Thyroid gland (tissue), 4 donors: ENCODE measurements around the gene NFIA. TPM values are rescaled to one million over a fixed set of nuclear protein-coding genes. Genes with fewer than 3 reads are reported as not detected.
A peak's percentile ranks its signal among the peaks of the same experiment; 100 is the strongest.

Experiments
- DNase-seq, 2 donors: peaks; one replicate each; pipeline ENCODE4 v3.0.0-alpha.2; 2019
- H3K27ac ChIP-seq, 3 donors: fragments of 200-600 bp; sonication (generic); 1 replicate in 2 of 3; 2 replicates in 1 of 3; pipeline ENCODE4 v1.5.1; 2016 to 2019; ENCODE audit warnings: mild to moderate bottlenecking in 1 of 3, moderate library complexity in 1 of 3
- H3K27me3 ChIP-seq: fragments of 200-600 bp; sonication (generic); one replicate; pipeline ENCODE4 v1.5.1; 2019
- H3K36me3 ChIP-seq, 2 donors: fragments of 200-600 bp; sonication (generic); one replicate each; pipeline ENCODE4 v1.5.1; 2016 to 2019
- H3K4me1 ChIP-seq, 2 donors: fragments of 200-600 bp; sonication (generic); one replicate each; pipeline ENCODE4 v1.5.1; 2017 to 2019
- H3K4me3 ChIP-seq, 3 donors: fragments of 200-600 bp; sonication (generic); replicated peaks in 1 of 3; 1 replicate in 2 of 3; 2 replicates in 1 of 3; pipeline ENCODE4 v1.5.1; 2016; ENCODE audit warnings: mild to moderate bottlenecking in 1 of 3
- H3K9me3 ChIP-seq: fragments of 200-600 bp; sonication (generic); one replicate; pipeline ENCODE4 v1.5.1; 2017
- POLR2A ChIP-seq, 2 donors: fragments of 450-650 bp; IDR thresholded peaks; one replicate each; pipeline ENCODE4 v1.6.1; 2017; ENCODE audit warnings: antibody characterized with exemption in 2 of 2, mild to moderate bottlenecking in 2 of 2, moderate library complexity in 1 of 2
- WGBS, 2 donors: methylation state at CpG; one replicate each; pipeline ENCODE4 v1.1.5; 2017; 5-methylcytosine and 5-hydroxymethylcytosine counted together
- intact Hi-C: fragments of 100-400 bp; cut with DNase I; formaldehyde crosslinking; loops from one replicate; pipeline ENCODE4 v1.15.1; 2023
- total RNA-seq, 4 donors: library from RNA; depleted of rRNA; stranded (reverse); fragments of >200 nt; gene quantifications; one replicate each; pipeline ENCODE4 v1.2.3, GENCODE V29; 2016
- TF ChIP-seq, protein P1 (sequence below), 6 experiments: fragments of 200-600 bp in 3 of 6; fragments of 450-650 bp in 3 of 6; sonication (generic) in 3 of 6; IDR thresholded peaks; one replicate each; pipeline ENCODE4 v1.5.1; 2016 to 2019; ENCODE audit warnings: antibody characterized with exemption in 6 of 6, mild to moderate bottlenecking in 2 of 6, inconsistent platforms in 1 of 6, moderate library complexity in 1 of 6

The NFIA gene
- total RNA-seq, 4 donors from 2014 or later = 105 to 149 (median 118) TPM

DNA sequence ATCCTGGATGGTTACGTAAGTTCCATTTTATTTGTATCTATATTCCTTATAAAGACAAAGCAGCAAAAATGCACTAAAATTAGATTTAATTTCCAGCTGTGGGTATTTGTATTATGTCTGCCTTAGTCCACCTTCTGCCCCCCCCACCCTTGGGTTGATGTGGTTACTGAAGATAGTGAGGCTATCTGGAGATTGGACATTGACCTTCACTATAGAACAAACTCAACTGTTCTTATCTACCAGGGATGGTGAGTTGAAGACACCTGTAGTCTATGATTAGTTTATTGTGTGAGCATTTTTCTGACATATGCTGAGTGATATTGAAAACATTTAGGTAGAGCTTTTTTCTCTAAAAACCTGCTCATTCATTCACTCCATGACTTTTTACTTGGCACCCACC lies 122.2 kb downstream of the NFIA start:
- no peak for TF ChIP-seq POLR2A (IDR thresholded peaks at IDR 0.05)
- TF ChIP-seq, protein P1, sequence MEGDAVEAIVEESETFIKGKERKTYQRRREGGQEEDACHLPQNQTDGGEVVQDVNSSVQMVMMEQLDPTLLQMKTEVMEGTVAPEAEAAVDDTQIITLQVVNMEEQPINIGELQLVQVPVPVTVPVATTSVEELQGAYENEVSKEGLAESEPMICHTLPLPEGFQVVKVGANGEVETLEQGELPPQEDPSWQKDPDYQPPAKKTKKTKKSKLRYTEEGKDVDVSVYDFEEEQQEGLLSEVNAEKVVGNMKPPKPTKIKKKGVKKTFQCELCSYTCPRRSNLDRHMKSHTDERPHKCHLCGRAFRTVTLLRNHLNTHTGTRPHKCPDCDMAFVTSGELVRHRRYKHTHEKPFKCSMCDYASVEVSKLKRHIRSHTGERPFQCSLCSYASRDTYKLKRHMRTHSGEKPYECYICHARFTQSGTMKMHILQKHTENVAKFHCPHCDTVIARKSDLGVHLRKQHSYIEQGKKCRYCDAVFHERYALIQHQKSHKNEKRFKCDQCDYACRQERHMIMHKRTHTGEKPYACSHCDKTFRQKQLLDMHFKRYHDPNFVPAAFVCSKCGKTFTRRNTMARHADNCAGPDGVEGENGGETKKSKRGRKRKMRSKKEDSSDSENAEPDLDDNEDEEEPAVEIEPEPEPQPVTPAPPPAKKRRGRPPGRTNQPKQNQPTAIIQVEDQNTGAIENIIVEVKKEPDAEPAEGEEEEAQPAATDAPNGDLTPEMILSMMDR (IDR thresholded peaks at IDR 0.05) = no peak
- intact Hi-C loops = no loop called here
- H3K4me1 ChIP-seq = peaks cover 35 to 40% of the 10 kb centered on the region in 2 donors

DNA sequence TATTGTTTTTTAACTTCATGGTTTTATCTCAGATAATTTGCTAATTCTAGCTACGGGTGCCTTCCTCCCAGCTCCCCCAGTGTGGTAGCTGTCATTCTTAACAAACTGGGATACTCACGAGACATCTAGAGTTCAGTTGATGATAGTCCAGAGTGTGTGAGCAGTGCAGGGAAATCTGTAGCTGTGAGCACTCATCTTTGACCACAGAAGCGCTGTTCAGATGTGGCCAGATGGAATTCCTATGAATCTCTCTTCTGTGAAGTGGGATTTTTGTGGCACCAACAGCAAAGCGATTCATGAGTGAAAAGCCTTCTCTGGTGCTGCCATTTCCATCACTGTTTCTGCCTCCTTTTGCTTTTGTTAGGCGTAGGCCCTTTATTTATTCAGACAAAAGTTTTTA lies 125.1 kb downstream of the NFIA start:
- peaks cover 43 to 53% of the 10 kb centered on the region in 2 donors for H3K4me1 ChIP-seq

More for the DNA sequence above, 122.2 kb downstream of the NFIA start:
- Histone ChIP-seq H3K36me3 (no peaks in the 10 kb centered on the region), H3K9me3 (no peaks in the 10 kb centered on the region), H3K27ac (no peak overlapping the region), H3K4me3 (no peak overlapping the region), H3K27me3 (no peaks in the 10 kb centered on the region)
- no peak for DNase-seq
- WGBS, 2 donors = 100% methylated on average over 1 of the region's 1 CpG

DNA sequence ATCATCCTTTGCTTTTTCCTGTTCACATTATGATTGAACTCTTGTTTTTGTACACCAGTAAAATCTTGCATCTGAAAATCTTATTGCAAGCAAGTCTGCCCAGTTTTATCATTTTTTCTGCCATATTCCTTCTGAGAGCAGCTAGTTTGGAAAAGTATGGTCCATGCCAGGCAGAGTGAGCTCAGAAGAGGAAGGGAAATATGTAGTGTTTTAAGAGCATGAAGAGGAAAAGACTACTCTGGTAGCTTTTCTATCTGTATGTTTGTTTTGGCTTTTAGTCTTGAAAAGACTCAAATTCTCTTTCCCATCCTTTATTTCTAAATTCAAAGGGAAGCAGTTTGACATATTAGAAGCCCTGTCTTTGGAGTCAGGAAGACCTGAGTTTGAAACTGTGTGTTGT lies 125.8 kb downstream of the NFIA start:
- peaks cover 35 to 49% of the 10 kb centered on the region in 2 donors for H3K4me1 ChIP-seq
- no peak overlapping the region for H3K4me3 ChIP-seq
- peak overlapping the region in 1 of 3 donors; percentile 9 for H3K27ac ChIP-seq
- DNase-seq = no peak
- TF ChIP-seq, protein P1 (IDR thresholded peaks at IDR 0.05) = no peak
- TF ChIP-seq POLR2A (IDR thresholded peaks at IDR 0.05) = no peak
- H3K36me3 ChIP-seq = no peaks in the 10 kb centered on the region
- intact Hi-C loops = no loop called here
- H3K27me3 ChIP-seq = no peaks in the 10 kb centered on the region
- no peaks in the 10 kb centered on the region for H3K9me3 ChIP-seq

More for the DNA sequence above, 125.1 kb downstream of the NFIA start:
- no peak overlapping the region for H3K4me3 ChIP-seq
- H3K27ac ChIP-seq = peak overlapping the region in 1 of 3 donors; percentile 25
- no peaks in the 10 kb centered on the region for H3K36me3 ChIP-seq
- DNase-seq = peak in 1 of 2 donors; percentile 44
- no peak for TF ChIP-seq POLR2A (IDR thresholded peaks at IDR 0.05)
- TF ChIP-seq, protein P1 (IDR thresholded peaks at IDR 0.05) = no peak
- H3K9me3 ChIP-seq = no peaks in the 10 kb centered on the region
- intact Hi-C loops = no loop called here
- 54 to 65% methylated on average over 5 of the region's 5 CpGs for WGBS, 2 donors
- no peaks in the 10 kb centered on the region for H3K27me3 ChIP-seq

DNA sequence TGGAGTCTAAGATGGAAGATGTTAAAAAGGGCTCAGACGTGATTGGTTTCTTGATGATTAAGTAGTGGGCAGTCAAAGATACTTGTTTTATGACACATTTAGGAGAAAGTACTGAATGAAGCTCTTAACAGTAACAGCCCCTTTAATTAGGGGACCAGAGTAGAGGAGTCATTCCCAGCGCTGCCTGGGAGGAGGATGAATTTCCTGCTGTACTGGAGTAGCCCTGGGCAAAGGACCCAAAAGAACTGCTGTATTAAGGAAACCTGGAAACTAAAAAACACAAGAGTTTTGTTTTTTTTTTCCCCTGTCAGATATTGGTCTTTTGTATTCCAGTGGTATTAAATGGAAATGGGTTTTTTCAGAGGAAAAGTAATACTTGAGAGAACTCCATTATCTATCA lies 126.5 kb downstream of the NFIA start:
- Histone ChIP-seq H3K9me3 (no peaks in the 10 kb centered on the region), H3K4me3 (no peak overlapping the region), H3K27me3 (no peaks in the 10 kb centered on the region), H3K27ac (peak overlapping the region in 2 of 3 donors; percentile 9 to 27), H3K4me1 (peaks cover 31 to 43% of the 10 kb centered on the region in 2 donors), H3K36me3 (no peaks in the 10 kb centered on the region)
- TF ChIP-seq, protein P1 (IDR thresholded peaks at IDR 0.05) = no peak
- TF ChIP-seq POLR2A (IDR thresholded peaks at IDR 0.05) = no peak
- 41 to 50% methylated on average over 2 of the region's 2 CpGs for WGBS, 2 donors
- DNase-seq = peak in 1 of 2 donors; percentile 36
- intact Hi-C loops = no loop called here

DNA sequence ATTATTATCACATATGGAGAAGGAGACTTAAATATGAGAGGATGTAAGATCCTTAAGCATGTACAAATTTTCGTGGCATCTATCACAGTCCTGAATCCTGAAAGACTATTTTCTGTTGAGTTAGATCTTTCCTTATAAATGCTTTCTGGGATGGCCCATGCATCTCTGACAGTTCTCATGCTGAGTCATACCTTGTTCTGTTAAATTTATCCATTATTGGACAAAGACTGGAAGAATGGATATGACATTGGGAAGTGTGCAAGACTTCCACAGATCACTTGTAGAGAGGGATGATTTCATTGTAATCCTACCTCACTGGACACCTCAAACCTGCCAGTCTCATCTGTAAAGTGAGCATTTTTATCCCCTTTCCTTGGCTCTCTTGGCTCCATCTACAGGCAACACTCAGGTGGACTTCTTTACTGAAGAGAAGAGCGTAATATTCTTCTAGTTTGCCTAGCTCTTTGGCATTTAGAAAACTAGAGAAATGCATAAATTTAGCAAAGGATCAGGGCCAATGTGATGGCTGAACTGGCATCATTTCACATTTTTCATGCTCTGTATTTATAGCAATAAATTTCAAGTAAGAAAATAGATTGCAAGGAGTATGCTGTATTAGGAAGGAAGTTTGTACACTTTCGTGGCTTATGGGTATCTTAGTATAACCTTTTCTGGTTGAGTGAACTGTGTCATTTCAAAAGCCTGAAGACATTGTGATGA lies 128.2 kb downstream of the NFIA start:
- TF ChIP-seq POLR2A (IDR thresholded peaks at IDR 0.05) = no peak
- TF ChIP-seq, protein P1 (IDR thresholded peaks at IDR 0.05) = peak in 1 of 6 experiments; percentile 12
- DNase-seq = no peak
- Histone ChIP-seq H3K9me3 (no peaks in the 10 kb centered on the region), H3K4me1 (peaks cover 26 to 45% of the 10 kb centered on the region in 2 donors), H3K27me3 (no peaks in the 10 kb centered on the region), H3K27ac (peak overlapping the region in 1 of 3 donors; percentile 2), H3K4me3 (no peak overlapping the region), H3K36me3 (no peaks in the 10 kb centered on the region)
- intact Hi-C loops = no loop called here
- WGBS, 2 donors = 72 to 74% methylated on average over 3 of the region's 3 CpGs
